Measurements from ENCODE around the gene MAST3. TPM values are rescaled to one million over a fixed set of nuclear protein-coding genes. Genes with fewer than 3 reads are reported as not detected.

The MAST3 gene
- total and polyA plus RNA-seq, 2 donors (not counting 3 experiments of a cell fraction or from before 2014, with no cell fraction given), result 1.5 to 2.7 TPM

- no peak for TF ChIP-seq JUN (IDR thresholded peaks at IDR 0.05; ENCODE audit: borderline replicate concordance, insufficient read depth, insufficient read length, low read depth)
- no peak for TF ChIP-seq EZH2 (IDR thresholded peaks at IDR 0.05; ENCODE audit: borderline replicate concordance, low read depth, low read length, severe bottlenecking)
- TF ChIP-seq, protein P1, sequence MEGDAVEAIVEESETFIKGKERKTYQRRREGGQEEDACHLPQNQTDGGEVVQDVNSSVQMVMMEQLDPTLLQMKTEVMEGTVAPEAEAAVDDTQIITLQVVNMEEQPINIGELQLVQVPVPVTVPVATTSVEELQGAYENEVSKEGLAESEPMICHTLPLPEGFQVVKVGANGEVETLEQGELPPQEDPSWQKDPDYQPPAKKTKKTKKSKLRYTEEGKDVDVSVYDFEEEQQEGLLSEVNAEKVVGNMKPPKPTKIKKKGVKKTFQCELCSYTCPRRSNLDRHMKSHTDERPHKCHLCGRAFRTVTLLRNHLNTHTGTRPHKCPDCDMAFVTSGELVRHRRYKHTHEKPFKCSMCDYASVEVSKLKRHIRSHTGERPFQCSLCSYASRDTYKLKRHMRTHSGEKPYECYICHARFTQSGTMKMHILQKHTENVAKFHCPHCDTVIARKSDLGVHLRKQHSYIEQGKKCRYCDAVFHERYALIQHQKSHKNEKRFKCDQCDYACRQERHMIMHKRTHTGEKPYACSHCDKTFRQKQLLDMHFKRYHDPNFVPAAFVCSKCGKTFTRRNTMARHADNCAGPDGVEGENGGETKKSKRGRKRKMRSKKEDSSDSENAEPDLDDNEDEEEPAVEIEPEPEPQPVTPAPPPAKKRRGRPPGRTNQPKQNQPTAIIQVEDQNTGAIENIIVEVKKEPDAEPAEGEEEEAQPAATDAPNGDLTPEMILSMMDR (IDR thresholded peaks at IDR 0.05; ENCODE audit: extremely low read depth in 1 of 2, insufficient read depth in 1 of 2, low read depth in 1 of 2, low read length in 2 of 2), result peak in 1 of 2 donors; percentile 32
- TF ChIP-seq GATA2 (IDR thresholded peaks at IDR 0.05; ENCODE audit: insufficient read depth, insufficient read length, low read depth, low read length), result no peak
- H3K4me3 ChIP-seq (replicated peaks in 1 of 3; ENCODE audit: insufficient read depth in 1 of 3, low read depth in 1 of 3, low read length in 3 of 3), result peak overlapping the region; percentile 33 to 63 (median 51)
- H3K9me1 ChIP-seq (replicated peaks; ENCODE audit: control insufficient read depth, extremely low read depth, insufficient read depth, low read length), result no peaks in the 10 kb centered on the region
- POLR2A ChIA-PET, result no interaction called here
- no peaks in the 10 kb centered on the region for H4K20me1 ChIP-seq (replicated peaks; ENCODE audit: control insufficient read depth, extremely low read depth, insufficient read depth, low read length)
- H3K36me3 ChIP-seq (ENCODE audit: control insufficient read depth in 2 of 2, extremely low read depth in 1 of 2, insufficient read depth in 2 of 2, low read length in 2 of 2), result no peaks in the 10 kb centered on the region
- no peaks in the 10 kb centered on the region for H3K79me2 ChIP-seq (ENCODE audit: control insufficient read depth, insufficient read depth, low read length)
- peaks cover 10% of the 10 kb centered on the region for H3K4me1 ChIP-seq (ENCODE audit: control insufficient read depth, extremely low read depth, insufficient read depth, low read length)
- H3K4me2 ChIP-seq (ENCODE audit: insufficient read depth, low read length), result peak overlapping the region; percentile 68
- H3K27ac ChIP-seq (ENCODE audit: insufficient read depth, low read depth, low read length), result no peak overlapping the region
- dilution Hi-C loops (cut with MboI; ENCODE audit: extremely low pct_ligation_motif_present, low sequenced_read_pairs), result no loop called here
- peak; percentile 83 for DNase-seq (ENCODE audit: low read depth, low spot score)
- H3K9ac ChIP-seq (replicated peaks; ENCODE audit: extremely low read depth, insufficient read depth, low read length), result peak overlapping the region; percentile 62
- peak overlapping the region; percentile 98 for H2AFZ ChIP-seq (ENCODE audit: low read depth, low read length)
- no TSS peak for BruUV-seq (replicated peaks)
- CTCF ChIA-PET, result interaction anchor here (0.5 to 2.4 kb wide), 6 partner anchors 10 to 209 kb away, joined by 3 to 9 read pairs (median 4); partner anchors contain the start of gene PIK3R2
- FAIRE-seq, result peak; percentile 84
- intact Hi-C loops (cut with micrococcal nuclease), result loop anchor here (1.0 to 10.0 kb wide), 3 partner anchors 34 to 207 kb away; partner anchors contain the start of gene LSM4
- no peaks in the 10 kb centered on the region for H3K27me3 ChIP-seq (ENCODE audit: control insufficient read depth in 2 of 2, insufficient read depth in 2 of 2, low read length in 2 of 2)
- H3K9me3 ChIP-seq (replicated peaks; ENCODE audit: control insufficient read depth, insufficient read depth, low read length), result no peaks in the 10 kb centered on the region
Measured at GRCh38 chr19:18117692-18118378, 20.3 kb downstream of the MAST3 start.

Measured in endothelial cell of umbilical vein (primary cell).